NCI-H2081 (cell line): ENCODE results near the gene SH2B2.
"Not testable (repeated sequence)": the region's sequence is repeated elsewhere in the genome, so short reads cannot be mapped to it uniquely, and the experiment has no call there.

Experiments
- DNase-seq, 2 experiments: peaks; one replicate each; lab custom pipeline; 2025; lab: John Stamatoyannopoulos, UW

SH2B2 gene

GRCh38 chr7:102287111-102287980 is 678 bp downstream of the SH2B2 start:
- DNase-seq = no peak

- no peak for DNase-seq
These were observed 1.3 kb downstream of the SH2B2 start for GRCh38 chr7:102287981-102288278.

GRCh38 chr7:102288285-102288930 is 1.7 kb downstream of the SH2B2 start:
- DNase-seq = no peak

- DNase-seq = no peak
These were observed 2.4 kb downstream of the SH2B2 start for GRCh38 chr7:102289057-102289456.

DNA sequence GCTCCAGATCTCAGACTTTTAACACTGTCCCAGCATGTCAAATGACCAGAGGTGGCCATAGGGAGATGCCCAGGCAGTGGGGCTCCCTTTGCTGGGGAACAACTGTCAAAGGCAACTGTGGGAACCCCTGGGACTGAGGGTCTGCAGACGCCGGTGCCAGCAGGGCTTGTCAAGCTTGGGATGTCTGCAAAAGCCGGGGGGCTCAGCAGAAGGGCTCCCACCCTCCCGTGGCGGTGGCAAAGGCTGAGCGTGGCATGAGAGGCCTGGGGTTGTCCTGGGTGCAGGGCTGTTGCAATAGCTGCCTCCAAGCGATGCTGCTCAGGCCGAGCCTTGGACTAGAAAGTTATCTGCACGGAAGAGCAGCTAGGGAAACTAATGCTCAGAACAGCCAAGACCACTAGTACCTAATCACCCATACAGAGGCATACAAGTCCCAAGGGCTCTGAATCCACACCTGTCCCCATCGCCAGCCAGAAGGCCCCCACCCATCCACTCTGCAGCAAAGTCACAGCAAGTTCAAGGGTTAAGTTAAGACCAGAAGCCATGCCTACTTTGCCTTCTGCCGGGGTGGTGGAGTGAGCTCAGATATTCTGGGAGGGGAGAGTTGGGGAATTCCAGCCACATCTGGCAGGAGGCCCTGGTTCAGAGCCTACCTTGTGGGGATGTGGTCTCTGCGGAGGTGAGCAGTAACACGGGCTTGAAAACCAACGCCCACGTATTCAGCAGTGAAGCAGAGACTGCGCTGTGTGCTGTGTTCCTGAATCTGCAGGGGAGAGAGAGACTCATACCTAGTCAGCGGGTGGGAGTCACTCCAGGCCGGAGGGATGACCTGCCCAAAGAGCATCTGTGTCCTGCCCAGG is 4.6 kb downstream of the SH2B2 start:
- no peak for DNase-seq

DNA sequence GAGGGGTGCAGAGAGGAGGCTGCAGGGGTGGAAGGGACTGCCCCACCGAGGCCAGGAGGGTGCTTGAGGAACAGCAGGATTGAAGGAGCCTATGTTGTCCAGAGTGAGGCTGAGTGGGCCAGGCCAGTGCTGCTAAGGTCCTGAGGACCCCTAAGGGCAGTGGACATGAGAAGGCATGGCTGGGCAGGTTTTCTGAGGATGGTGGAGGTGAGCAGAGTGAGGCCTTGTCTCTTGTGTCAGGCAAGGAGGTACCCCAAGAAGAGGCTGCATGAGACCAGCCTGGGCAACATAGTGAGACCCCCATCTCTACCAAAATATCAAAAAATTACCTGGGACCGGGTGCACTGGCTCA is 5.2 kb downstream of the SH2B2 start:
- DNase-seq = no peak

GRCh38 chr7:102292813-102293798 is 6.4 kb downstream of the SH2B2 start:
- no peak for DNase-seq

DNA sequence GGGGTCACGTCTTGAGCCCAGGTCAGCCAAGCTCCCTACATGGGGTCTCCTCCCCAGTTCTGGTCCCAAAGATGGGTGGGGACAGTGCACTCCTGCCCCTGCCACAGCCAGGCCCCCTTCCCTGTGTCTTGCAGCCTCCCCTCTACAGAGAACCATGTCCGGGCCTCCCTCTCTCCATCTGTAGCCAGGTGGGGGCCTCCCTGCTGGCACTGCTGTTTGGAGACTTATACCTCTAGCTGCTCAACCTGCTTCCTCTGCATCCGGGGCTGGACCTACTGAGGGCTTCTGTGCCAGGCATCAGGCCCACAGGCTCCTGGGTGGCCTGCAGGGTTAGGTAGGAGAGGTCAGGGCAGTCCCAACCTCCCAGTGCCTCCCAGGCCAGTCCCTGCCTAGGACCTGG is 7.9 kb downstream of the SH2B2 start:
- DNase-seq = no peak

DNA sequence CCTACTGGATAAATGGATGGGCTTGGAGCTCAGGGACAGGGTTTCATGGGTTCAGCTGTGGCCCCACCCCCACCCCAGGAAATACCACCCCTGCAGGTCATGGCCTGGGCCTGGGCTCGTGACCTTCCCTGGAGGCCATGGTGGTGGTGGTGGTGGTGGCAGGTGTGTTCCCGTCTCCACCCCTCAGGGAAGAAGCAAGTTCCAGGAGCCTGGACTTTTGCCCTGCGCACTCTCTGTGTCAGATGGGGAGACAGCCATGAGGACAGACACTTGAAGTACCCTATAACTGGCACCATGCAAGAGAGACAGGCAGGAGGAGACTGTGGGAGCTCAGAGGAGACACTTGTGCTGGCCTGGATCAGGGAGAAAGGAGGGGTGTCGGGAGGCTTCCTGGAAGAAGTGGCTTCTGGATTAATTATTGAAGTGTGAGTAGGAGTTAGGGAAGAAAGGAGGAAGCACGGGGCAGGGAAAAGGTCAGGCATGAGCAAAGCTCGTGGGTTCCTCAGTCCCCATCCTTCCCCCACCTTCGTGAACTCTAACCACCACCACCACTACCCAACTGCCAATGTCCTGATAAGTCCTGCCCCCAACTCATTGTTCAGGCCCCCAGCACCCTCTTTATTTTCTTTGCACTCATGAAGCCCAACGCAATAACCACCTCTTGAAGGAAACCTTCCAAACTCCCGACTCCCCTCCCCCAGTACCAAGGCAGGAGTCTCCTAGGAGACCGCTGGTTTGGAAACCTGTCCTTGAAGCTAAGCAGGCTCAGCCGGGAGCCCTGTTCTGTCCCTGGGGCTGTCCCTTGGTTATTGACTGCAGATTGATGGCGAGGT is 8.9 kb downstream of the SH2B2 start:
- no peak for DNase-seq

DNA sequence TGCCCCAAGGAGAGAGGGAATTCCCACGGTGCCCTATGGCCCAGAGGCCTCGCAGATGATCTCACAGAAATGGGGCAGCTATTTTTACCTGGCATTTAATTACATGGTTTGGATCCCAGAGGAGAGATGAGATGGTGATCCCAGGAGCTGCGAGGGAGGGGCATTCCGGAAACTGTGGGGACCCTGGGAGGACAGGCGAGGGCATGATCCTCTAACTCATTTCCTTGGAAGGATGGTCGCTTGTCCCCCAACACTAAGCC is 9.4 kb downstream of the SH2B2 start:
- DNase-seq = no peak

DNA sequence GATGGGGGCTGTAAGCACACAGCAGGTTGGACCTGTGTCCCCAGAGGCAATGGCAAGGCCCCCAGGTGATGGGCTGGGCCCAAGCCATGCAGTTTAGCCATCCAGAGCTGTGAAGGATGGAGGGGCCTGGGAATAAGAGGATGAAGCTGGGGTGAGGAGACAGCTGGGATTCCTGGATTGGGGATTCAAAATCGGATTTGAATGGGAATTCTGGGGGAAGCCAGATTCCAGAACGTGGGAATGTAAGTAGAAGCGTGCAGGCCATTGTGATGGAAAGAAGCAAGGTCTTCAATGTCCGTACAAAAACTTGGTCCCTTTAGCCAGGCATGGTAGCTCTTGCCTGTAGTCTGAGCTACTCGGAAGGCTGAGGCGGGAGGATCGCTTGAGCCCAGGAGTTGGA is 9.8 kb downstream of the SH2B2 start:
- DNase-seq = no peak

- no peak for DNase-seq
These were observed 11.0 kb downstream of the SH2B2 start for GRCh38 chr7:102297487-102298218.

GRCh38 chr7:102300643-102301221 is 14.1 kb downstream of the SH2B2 start:
- no peak for DNase-seq

GRCh38 chr7:102301367-102301766 is 14.7 kb downstream of the SH2B2 start:
- not testable (repeated sequence) for DNase-seq

DNA sequence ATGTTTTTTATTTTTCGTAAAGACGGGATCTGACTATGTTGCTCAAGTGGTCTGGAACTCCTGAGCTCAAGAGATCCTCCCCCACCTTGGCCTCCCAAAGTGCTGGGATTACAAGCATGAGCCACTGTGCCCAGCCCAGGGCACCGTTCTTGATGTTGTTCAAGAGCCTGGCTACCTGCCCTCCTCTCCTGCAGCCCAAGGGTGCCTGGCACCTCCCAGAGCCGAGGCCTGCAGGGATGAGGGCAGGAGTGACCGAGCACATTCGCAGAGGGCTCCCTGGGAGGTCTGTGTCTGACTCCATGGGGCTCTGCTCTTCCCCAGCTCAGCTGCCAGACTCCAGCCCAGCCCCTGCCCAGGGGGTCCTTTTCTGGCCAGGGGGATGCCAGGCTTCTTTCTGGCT is 15.4 kb downstream of the SH2B2 start:
- DNase-seq = no peak

GRCh38 chr7:102303669-102304422 is 17.2 kb downstream of the SH2B2 start:
- no peak for DNase-seq

- DNase-seq = no peak
These were observed 18.0 kb downstream of the SH2B2 start for GRCh38 chr7:102304668-102305067.

GRCh38 chr7:102305414-102306268 is 19.0 kb downstream of the SH2B2 start:
- no peak for DNase-seq
